CD1c-positive myeloid dendritic cell (primary cell): ENCODE measurements around the gene ZNF93.
"Not testable (repeated sequence)": the region's sequence is repeated elsewhere in the genome, so short reads cannot be mapped to it uniquely, and the experiment has no call there.

Source experiments
- DNase-seq: peaks from one replicate; pipeline ENCODE4 v3.0.0-alpha.2; 2016; ENCODE audit errors: extremely low spot score

ZNF93 gene

GRCh38 chr19:19938449-19938848, 37.7 kb downstream of the ZNF93 start:
- DNase-seq = no peak

- DNase-seq = no peak
These were observed 43.3 kb downstream of the ZNF93 start for GRCh38 chr19:19943848-19944582.

GRCh38 chr19:19944583-19944880, 43.8 kb downstream of the ZNF93 start:
- DNase-seq = no peak

GRCh38 chr19:19946226-19946625, 45.5 kb downstream of the ZNF93 start:
- DNase-seq = no peak

- no peak for DNase-seq
These were observed 48.1 kb downstream of the ZNF93 start for GRCh38 chr19:19948800-19949199.

- DNase-seq = no peak
These were observed 54.5 kb downstream of the ZNF93 start for GRCh38 chr19:19955208-19955607.

GRCh38 chr19:19956434-19957075, 55.8 kb downstream of the ZNF93 start:
- no peak for DNase-seq

GRCh38 chr19:19957766-19958165, 57.0 kb downstream of the ZNF93 start:
- DNase-seq = not testable (repeated sequence)

GRCh38 chr19:19959151-19959799, 58.5 kb downstream of the ZNF93 start:
- DNase-seq = peak; percentile 44

- no peak for DNase-seq
These were observed 63.7 kb downstream of the ZNF93 start for GRCh38 chr19:19964416-19964815.

GRCh38 chr19:19966126-19966525, 65.4 kb downstream of the ZNF93 start:
- DNase-seq = not testable (repeated sequence)

GRCh38 chr19:19966862-19967261, 66.1 kb downstream of the ZNF93 start:
- DNase-seq = no peak
